Nephron (organoid): ENCODE data around the gene ZBTB22.

Experiments used
- H3K27ac Mint-ChIP-seq, 3 experiments: 2 replicates each; pipeline ENCODE4 v1.8.0; 2020; ENCODE audit warnings: mixed read lengths in 3 of 3, mild to moderate bottlenecking in 2 of 3, moderate library complexity in 1 of 3
- H3K27me3 Mint-ChIP-seq: 2 replicates; pipeline ENCODE4 v1.8.0; 2021; ENCODE audit warnings: low read depth, mild to moderate bottlenecking, moderate library complexity, mixed read lengths
- H3K36me3 Mint-ChIP-seq: 2 replicates; pipeline ENCODE4 v1.8.0; 2020; ENCODE audit warnings: low read depth, mixed read lengths
- H3K4me1 Mint-ChIP-seq: 2 replicates; pipeline ENCODE4 v1.8.0; 2020; ENCODE audit warnings: mixed read lengths
- H3K4me3 Mint-ChIP-seq, 3 experiments: 2 replicates each; pipeline ENCODE4 v1.8.0; 2020; ENCODE audit warnings: mild to moderate bottlenecking in 3 of 3, mixed read lengths in 3 of 3, moderate library complexity in 2 of 3
- H3K9me3 Mint-ChIP-seq: 2 replicates; pipeline ENCODE4 v1.8.0; 2020; ENCODE audit warnings: mixed read lengths
- CTCF ChIP-seq, 3 experiments: fragments of 200-600 bp; sonication (generic); IDR thresholded peaks; one replicate each; pipeline ENCODE4 v1.5.0; 2021; ENCODE audit warnings: antibody characterized with exemption in 3 of 3; ENCODE audit not compliant: unreplicated experiment in 3 of 3

Gene ZBTB22

GRCh38 chr6:33273924-33274902 is 43.3 kb downstream of the ZBTB22 start:
- Mint-ChIP-seq H3K27me3 (no peaks in the 10 kb centered on the region), H3K4me3 (peak overlapping the region; percentile 96 to 97 (median 97)), H3K27ac (peak overlapping the region; percentile 6 to 100 (median 22)), H3K9me3 (no peaks in the 10 kb centered on the region), H3K36me3 (peaks cover 39% of the 10 kb centered on the region), H3K4me1 (peaks cover 59% of the 10 kb centered on the region)
- no peak for TF ChIP-seq CTCF (IDR thresholded peaks at IDR 0.05; ENCODE audit: unreplicated experiment in 3 of 3)

- peak overlapping the region; percentile 21 to 100 (median 100) for H3K27ac Mint-ChIP-seq
- peak overlapping the region; percentile 96 to 97 (median 97) for H3K4me3 Mint-ChIP-seq
- peaks cover 59% of the 10 kb centered on the region for H3K4me1 Mint-ChIP-seq
- H3K27me3 Mint-ChIP-seq, result no peaks in the 10 kb centered on the region
- TF ChIP-seq CTCF (IDR thresholded peaks at IDR 0.05; ENCODE audit: unreplicated experiment in 3 of 3), result no peak
- peaks cover 39% of the 10 kb centered on the region for H3K36me3 Mint-ChIP-seq
- H3K9me3 Mint-ChIP-seq, result no peaks in the 10 kb centered on the region
Observed at GRCh38 chr6:33273129-33273923, 44.2 kb downstream of the ZBTB22 start.

- TF ChIP-seq CTCF (IDR thresholded peaks at IDR 0.05; ENCODE audit: unreplicated experiment in 3 of 3), result no peak
- peak overlapping the region; percentile 100 for H3K27ac Mint-ChIP-seq
- peaks cover 59% of the 10 kb centered on the region for H3K4me1 Mint-ChIP-seq
- H3K9me3 Mint-ChIP-seq, result no peaks in the 10 kb centered on the region
- H3K36me3 Mint-ChIP-seq, result peaks cover 46% of the 10 kb centered on the region
- no peaks in the 10 kb centered on the region for H3K27me3 Mint-ChIP-seq
- peak overlapping the region; percentile 96 to 97 (median 97) for H3K4me3 Mint-ChIP-seq
Observed at GRCh38 chr6:33272275-33273128, 45.0 kb downstream of the ZBTB22 start.

GRCh38 chr6:33271468-33272274 is 45.9 kb downstream of the ZBTB22 start, which contains the start of the genes RPS18 and VPS52:
Gene RPS18, plus strand, starts transcription at chr6:33272075. Its CDS starts 45 bp downstream, at chr6:33272120.
Gene VPS52, minus strand, starts transcription at chr6:33271876. Its CDS starts 201 bp downstream, at chr6:33271675.
- TF ChIP-seq CTCF (IDR thresholded peaks at IDR 0.05; ENCODE audit: unreplicated experiment in 3 of 3), result no peak
- Mint-ChIP-seq H3K27me3 (no peaks in the 10 kb centered on the region), H3K4me1 (peaks cover 58% of the 10 kb centered on the region), H3K27ac (peak within 1 kb of the TSS; percentile 100), H3K36me3 (peaks cover 54% of the 10 kb centered on the region), H3K9me3 (no peaks in the 10 kb centered on the region), H3K4me3 (peak within 1 kb of the TSS; percentile 96 to 97 (median 97))

- H3K9me3 Mint-ChIP-seq, result no peaks in the 10 kb centered on the region
- H3K27ac Mint-ChIP-seq, result peak overlapping the region; percentile 100
- peaks cover 54% of the 10 kb centered on the region for H3K36me3 Mint-ChIP-seq
- H3K27me3 Mint-ChIP-seq, result no peaks in the 10 kb centered on the region
- no peak for TF ChIP-seq CTCF (IDR thresholded peaks at IDR 0.05; ENCODE audit: unreplicated experiment in 3 of 3)
- peak overlapping the region; percentile 96 to 97 (median 97) for H3K4me3 Mint-ChIP-seq
- peaks cover 52% of the 10 kb centered on the region for H3K4me1 Mint-ChIP-seq
Observed at GRCh38 chr6:33271117-33271467, 46.5 kb downstream of the ZBTB22 start.
